HG03432 (cell line): ENCODE measurements around the gene OR2V2.
A peak's percentile ranks its signal among the peaks of the same experiment; 100 is the strongest.

Experiments used
- ATAC-seq: cut with Tn5 transposase; IDR thresholded peaks from one replicate; pipeline ENCODE4 v1.9.1; 2021; ENCODE audit warnings: mild to moderate bottlenecking, moderate library complexity; ENCODE audit not compliant: unreplicated experiment

OR2V2 gene

DNA sequence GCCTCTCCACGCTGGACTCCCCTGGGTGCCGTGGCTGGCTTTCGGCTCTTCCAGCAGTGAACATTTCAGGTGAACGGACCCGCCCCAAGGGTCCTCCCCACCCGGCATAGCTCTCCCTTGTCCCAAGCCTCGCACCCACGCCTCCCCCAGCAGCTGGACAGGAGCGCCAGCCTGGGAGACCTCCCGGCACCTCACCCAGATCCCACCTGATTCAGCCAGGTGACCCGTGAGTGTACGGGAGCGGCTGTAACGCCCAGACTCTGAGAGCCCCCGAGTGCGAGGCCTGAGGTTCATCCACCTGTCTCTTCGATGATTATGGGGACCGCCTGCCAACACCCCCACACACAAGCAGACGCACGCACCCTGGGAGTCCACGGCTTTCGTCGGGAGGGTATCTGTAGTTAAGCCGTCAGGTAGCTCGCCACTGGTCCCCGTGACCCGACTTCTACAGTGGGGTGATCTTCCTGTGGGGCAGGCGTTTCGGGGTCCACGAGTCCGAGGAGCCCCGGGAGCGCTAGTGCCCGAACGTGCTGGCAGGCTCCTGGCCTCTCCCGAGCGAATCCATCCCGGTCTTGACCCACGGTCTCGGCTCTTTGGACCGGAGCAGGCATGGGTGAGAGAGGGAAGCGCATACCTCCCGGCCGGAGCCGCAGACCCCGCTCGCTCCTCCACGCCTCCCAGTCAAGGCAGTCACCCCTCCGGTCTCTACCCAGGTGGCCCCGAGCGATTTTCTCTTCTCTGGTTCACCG, 42.8 kb downstream of the OR2V2 start:
- ATAC-seq = no peak

DNA sequence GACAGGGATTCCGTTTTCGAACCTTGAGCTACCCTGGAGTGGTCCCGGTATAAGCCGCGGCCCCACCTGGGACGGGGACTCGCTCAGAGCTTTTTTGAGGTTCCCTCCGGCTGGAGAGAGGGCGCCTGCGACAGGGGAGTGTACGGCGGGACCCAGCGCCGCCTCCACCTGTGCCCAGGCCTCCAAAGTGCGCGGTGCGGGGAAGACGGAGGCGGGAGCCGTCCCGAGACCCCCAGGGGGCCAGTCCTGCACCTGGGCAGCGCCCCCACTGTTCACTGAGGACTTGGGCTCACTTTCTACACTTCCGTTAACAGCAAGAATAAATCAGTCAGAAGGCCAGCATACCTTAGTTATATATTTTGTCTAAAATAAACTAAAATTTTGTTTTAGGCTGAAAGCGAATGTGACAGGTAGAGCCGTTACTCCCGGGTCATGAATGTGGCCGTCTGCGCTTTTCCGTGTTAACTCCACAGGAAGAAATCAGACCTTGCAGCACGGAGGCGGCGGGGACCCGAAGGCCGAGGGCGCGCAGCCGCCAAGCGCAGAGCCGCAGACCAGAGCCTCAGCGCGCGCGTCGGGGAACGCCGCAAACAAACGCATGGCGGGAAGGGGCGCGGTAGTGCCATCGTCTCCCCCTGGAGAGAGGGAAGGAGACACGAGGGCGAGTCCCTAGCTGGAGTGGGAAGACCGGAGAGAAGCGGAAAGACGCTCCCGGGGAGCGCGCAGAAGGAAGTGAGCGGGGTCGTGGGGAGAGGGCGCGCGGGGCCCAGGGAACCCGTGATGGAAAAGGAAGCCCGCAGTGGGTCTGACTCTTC, 43.5 kb downstream of the OR2V2 start:
- ATAC-seq = peak; percentile 4

GRCh38 chr5:181191526-181192336, 44.3 kb downstream of the OR2V2 start:
- peak; percentile 61 for ATAC-seq

GRCh38 chr5:181192337-181193046, 45.1 kb downstream of the OR2V2 start:
- ATAC-seq = no peak

DNA sequence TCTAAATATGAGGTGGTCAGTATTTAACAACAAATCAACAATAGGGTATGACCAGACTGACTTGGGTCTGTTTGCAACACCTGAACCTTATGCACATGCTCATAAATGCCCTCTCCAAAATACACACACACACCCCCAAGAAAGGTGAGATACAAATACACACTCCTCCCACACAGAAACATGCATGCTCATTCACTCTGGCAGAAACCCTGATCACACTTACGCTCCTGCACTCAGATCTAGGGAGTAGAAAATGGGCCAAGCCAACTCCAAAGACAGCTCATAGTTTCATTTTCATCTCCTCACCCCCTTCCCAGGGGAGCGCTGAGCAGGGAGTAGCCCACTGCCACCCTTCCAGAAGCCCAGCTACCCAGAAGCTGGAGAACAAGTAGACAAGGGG, 46.3 kb downstream of the OR2V2 start:
- no peak for ATAC-seq

GRCh38 chr5:181194489-181195248, 47.3 kb downstream of the OR2V2 start:
- no peak for ATAC-seq

DNA sequence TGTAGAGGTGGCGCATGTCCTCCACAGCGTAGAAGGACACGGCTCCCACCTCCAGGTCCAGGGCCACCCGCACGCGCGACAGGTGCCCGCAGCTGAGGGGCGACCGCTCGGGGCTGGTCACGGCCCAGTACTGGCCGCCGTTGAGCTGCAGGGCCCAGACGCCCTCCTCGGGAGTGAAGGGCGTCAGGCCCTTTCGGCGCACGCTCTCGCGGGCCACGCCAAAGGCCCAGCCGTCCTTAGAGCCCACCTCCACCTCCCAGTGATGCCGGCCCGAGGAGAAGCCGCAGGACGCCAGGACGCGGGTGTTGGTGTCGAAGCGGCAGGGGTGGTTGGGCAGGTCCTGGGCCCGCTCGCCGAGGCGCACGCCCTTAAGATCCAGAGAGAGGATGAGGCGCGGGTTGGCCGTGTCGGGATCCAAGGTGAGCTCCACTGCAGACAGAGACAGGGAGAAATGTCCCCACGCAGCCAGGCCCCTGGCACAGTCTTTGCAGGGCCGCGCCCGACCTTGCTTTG, 47.9 kb downstream of the OR2V2 start:
- no peak for ATAC-seq

DNA sequence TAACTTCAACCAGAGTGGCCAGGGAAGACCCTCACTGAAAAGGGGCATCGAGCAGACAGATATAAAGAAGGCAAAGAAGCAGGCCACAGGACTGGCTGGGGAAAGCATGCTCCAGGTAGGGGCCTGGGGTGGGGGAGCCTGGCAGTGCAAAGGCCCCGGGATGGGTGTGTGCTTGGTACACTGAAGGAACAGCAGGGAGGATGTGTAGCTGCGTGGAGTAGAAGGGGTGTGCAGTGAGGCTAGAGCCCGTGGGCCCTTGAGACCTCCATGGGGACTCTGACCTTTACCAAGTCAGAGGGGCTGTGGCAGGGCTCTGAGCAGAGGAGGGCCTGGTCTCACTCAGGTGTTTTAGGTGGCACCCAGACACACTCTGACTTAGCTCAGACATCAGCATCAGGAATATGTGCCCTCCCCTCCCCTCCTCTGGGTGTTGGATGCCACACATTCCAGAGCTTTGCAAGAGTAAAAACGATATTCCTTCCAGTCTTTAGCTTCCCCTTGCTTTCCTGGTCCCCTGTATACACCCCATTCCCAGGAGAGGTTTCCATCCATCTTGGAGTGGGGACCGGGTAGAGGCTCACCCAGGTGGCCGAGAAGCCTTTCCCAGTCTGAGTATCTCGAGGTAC, 50.1 kb downstream of the OR2V2 start:
- no peak for ATAC-seq

DNA sequence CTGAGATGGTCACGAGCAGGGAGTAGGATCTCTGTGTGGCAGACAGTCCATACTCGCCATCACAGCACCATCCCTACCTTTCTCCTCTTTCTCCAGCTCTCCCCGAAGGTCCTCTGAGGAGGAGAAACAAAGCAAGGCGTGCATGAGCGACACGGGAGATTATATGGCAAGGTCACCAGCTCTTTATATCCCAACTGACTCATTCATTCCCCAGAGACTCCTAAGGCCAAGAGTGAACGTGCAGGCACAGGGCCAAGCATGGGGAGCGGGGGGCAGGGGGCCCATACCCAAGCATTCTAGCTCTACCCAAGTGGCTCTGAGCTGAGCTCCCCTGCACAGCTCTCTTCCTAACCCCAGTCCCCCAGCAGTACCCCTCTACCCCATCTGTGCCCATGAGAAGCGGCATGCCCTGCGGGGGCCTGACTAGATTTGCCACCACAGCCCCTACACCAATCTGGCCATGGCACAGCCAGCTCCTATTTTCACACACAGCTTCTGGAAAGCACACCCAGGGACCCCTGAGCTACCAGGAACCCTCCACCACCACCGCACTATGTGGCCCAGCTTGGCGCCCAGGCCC, 50.8 kb downstream of the OR2V2 start:
- ATAC-seq = no peak

DNA sequence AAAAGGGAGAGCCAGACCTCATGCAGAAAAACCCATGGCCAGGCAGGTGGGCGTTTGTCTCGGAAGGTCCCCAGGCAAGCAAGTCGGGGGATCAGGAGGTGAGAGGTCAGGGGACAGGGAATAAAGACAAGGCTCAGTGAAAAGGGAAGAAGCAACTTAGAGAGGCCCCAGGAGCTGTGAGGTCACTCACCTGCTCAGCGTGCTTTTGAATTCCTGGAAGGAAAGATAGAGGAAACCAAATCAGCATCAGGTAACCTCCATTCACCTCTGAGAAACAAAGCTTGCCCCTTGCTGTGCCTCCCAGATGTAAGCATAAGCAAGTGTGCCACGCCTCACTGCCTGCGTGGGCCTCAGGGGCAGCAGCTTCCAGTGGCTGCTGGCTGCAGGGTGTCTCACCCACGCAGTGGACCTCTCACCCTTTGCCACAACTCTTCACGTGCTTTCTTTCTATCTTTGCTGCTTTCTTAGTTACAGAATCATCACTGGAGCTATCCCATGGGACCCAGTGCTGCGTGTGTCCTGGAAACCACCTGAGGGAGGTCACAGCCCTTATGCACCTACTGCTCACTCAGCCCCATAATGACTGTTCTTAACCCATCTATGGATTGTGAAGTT, 51.6 kb downstream of the OR2V2 start:
- peak; percentile 72 for ATAC-seq

GRCh38 chr5:181199881-181200638, 52.7 kb downstream of the OR2V2 start:
- ATAC-seq = no peak

GRCh38 chr5:181200816-181201215, 53.4 kb downstream of the OR2V2 start:
- ATAC-seq = no peak

DNA sequence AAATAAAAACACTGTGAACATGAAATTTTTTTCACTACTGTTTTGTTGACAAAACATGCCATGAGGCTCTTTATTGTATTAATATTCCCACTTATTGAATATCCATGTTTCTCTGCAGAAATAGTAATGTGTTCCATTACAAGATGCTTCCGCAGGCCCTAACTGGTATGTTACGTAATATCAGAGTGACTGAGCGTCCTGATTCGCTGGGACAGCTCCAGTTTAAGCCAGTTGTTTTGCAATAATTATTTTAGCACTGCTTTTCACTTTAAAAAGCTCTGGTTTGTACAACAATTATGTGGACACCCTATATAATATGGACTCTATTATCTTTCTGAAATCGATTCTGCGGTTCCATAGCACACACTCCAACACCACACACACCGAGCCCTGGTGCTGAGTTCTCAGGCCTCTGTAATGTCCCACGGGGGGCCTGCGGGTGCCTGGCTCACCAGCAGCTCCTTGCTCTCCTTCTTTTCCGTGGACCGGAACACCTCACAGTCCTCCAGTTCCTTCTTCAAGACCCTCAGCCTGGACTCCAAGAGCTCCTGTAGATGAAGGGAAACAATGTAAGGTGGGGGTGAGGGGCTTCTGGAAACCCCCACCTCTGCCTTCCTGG, 55.8 kb downstream of the OR2V2 start:
- ATAC-seq = no peak

- ATAC-seq = no peak
Measured at GRCh38 chr5:181203777-181204112, 56.4 kb downstream of the OR2V2 start.

DNA sequence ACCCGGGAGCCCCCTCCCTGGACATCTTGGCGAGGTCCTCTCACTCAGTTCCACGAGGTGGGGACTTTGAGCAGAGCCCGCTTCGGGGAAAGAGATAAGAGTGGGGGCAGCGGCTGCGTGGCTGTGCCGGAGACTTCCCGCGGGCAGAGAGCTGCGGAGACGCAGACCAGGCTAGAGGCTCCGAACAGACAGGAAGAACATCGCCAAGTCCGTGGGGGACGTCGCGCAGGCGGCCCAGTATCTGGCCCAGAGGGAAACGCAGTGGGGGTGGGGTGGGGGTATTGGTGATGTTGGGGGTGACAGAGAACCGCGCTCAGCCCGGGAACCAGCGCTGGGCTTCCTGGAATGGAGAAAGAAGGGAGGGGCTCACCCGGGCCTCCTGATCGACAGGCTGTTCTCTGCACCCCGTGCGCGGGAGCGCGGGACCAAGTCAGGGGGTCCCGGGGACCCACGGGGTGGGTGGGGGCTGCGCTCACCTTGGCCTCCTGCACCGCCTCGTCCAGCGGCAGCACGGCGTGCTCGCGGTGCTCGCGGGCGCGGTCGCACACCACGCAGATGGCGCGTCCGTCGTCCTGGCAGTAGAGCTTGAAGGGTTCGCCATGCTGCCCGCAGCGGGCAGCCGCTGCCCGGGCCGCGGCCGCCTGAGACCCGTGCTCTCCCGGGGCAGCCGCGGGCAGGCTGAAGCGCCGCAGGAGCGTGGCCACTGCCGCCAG, 56.9 kb downstream of the OR2V2 start:
- no peak for ATAC-seq

- ATAC-seq = no peak
Measured at GRCh38 chr5:181204826-181205760, 57.7 kb downstream of the OR2V2 start, which contains the start of gene TRIM7. TSS of gene TRIM7 (minus strand) at chr5:181205196. CDS start at chr5:181205110, 86 bp downstream.
